ENCODE measurements around the gene EZR.
"Not testable (repeated sequence)": the region's sequence is repeated elsewhere in the genome, so short reads cannot be mapped to it uniquely, and the experiment has no call there.

The EZR gene

GRCh38 chr6:158825951-158826306, 6.8 kb upstream of the EZR start:
- DNase-seq (ENCODE audit: low read depth, low spot score), result no peak
- Histone ChIP-seq H3K9ac (ENCODE audit: insufficient read length, low read depth) (no peak overlapping the region), H3K27me3 (ENCODE audit: insufficient read depth, insufficient read length) (no peaks in the 10 kb centered on the region), H3K9me3 (ENCODE audit: insufficient read depth, low read length) (no peaks in the 10 kb centered on the region), H3K4me1 (ENCODE audit: insufficient read depth, insufficient read length) (peaks cover 2% of the 10 kb centered on the region), H3K4me3 (ENCODE audit: insufficient read length, low read depth) (no peak overlapping the region), H3K36me3 (ENCODE audit: insufficient read depth, insufficient read length, low read length) (no peaks in the 10 kb centered on the region)
- TF ChIP-seq ZNF274 (IDR thresholded peaks at IDR 0.05; ENCODE audit: low read depth, low read length), result no peak
- TF ChIP-seq SUZ12 (IDR thresholded peaks at IDR 0.05; ENCODE audit: extremely low read depth, insufficient read depth, insufficient read length), result no peak
- TF ChIP-seq YY1 (IDR thresholded peaks at IDR 0.05; ENCODE audit: insufficient read depth, insufficient read length), result no peak

GRCh38 chr6:158825038-158825950, 6.1 kb upstream of the EZR start:
- H3K9me3 ChIP-seq (ENCODE audit: insufficient read depth, low read length), result no peaks in the 10 kb centered on the region
- DNase-seq (ENCODE audit: low read depth, low spot score), result no peak
- no peaks in the 10 kb centered on the region for H3K36me3 ChIP-seq (ENCODE audit: insufficient read depth, insufficient read length, low read length)
- TF ChIP-seq YY1 (IDR thresholded peaks at IDR 0.05; ENCODE audit: insufficient read depth, insufficient read length), result no peak
- no peak for TF ChIP-seq SUZ12 (IDR thresholded peaks at IDR 0.05; ENCODE audit: extremely low read depth, insufficient read depth, insufficient read length)
- no peak for TF ChIP-seq ZNF274 (IDR thresholded peaks at IDR 0.05; ENCODE audit: low read depth, low read length)
- peaks cover 2% of the 10 kb centered on the region for H3K4me1 ChIP-seq (ENCODE audit: insufficient read depth, insufficient read length)
- H3K27me3 ChIP-seq (ENCODE audit: insufficient read depth, insufficient read length), result no peaks in the 10 kb centered on the region
- no peak overlapping the region for H3K4me3 ChIP-seq (ENCODE audit: insufficient read length, low read depth)
- H3K9ac ChIP-seq (ENCODE audit: insufficient read length, low read depth), result no peak overlapping the region

- not testable (repeated sequence) for H3K27me3 ChIP-seq (ENCODE audit: insufficient read depth, insufficient read length); DNase-seq (ENCODE audit: low read depth, low spot score); H3K36me3 ChIP-seq (ENCODE audit: insufficient read depth, insufficient read length, low read length); H3K4me1 ChIP-seq (ENCODE audit: insufficient read depth, insufficient read length); H3K9me3 ChIP-seq (ENCODE audit: insufficient read depth, low read length); H3K9ac ChIP-seq (ENCODE audit: insufficient read length, low read depth); H3K4me3 ChIP-seq (ENCODE audit: insufficient read length, low read depth)
Observed at GRCh38 chr6:158823616-158824015, 4.4 kb upstream of the EZR start.

GRCh38 chr6:158819977-158820622, 932 bp upstream of the EZR start:
- Histone ChIP-seq H3K36me3 (ENCODE audit: insufficient read depth, insufficient read length, low read length) (peaks cover 28% of the 10 kb centered on the region), H3K9me3 (ENCODE audit: insufficient read depth, low read length) (no peaks in the 10 kb centered on the region; the same call in 1 of the 2 replicates), H3K4me1 (ENCODE audit: insufficient read depth, insufficient read length) (peaks cover 2% of the 10 kb centered on the region), H3K9ac (ENCODE audit: insufficient read length, low read depth) (no peak overlapping the region), H3K4me3 (ENCODE audit: insufficient read length, low read depth) (no peak overlapping the region), H3K27me3 (ENCODE audit: insufficient read depth, insufficient read length) (no peaks in the 10 kb centered on the region)
- no peak for TF ChIP-seq ZNF274 (IDR thresholded peaks at IDR 0.05; ENCODE audit: low read depth, low read length)
- TF ChIP-seq YY1 (IDR thresholded peaks at IDR 0.05; ENCODE audit: insufficient read depth, insufficient read length), result no peak
- TF ChIP-seq SUZ12 (IDR thresholded peaks at IDR 0.05; ENCODE audit: extremely low read depth, insufficient read depth, insufficient read length), result no peak
- DNase-seq (ENCODE audit: low read depth, low spot score), result no peak

- peak overlapping the region; percentile 92 for H3K9ac ChIP-seq (ENCODE audit: insufficient read length, low read depth)
Observed at GRCh38 chr6:158818581-158819212, 471 bp downstream of the EZR start.

GRCh38 chr6:158817728-158818580, 1.2 kb downstream of the EZR start:
- Histone ChIP-seq H3K27me3 (ENCODE audit: insufficient read depth, insufficient read length) (no peaks in the 10 kb centered on the region), H3K4me3 (ENCODE audit: insufficient read length, low read depth) (peak overlapping the region; percentile 88), H3K9ac (ENCODE audit: insufficient read length, low read depth) (peak overlapping the region; percentile 91), H3K4me1 (ENCODE audit: insufficient read depth, insufficient read length) (peaks cover 11% of the 10 kb centered on the region), H3K36me3 (ENCODE audit: insufficient read depth, insufficient read length, low read length) (peaks cover 49% of the 10 kb centered on the region), H3K9me3 (ENCODE audit: insufficient read depth, low read length) (no peaks in the 10 kb centered on the region; the same call in 1 of the 2 replicates)
- DNase-seq (ENCODE audit: low read depth, low spot score), result peak; percentile 39
- TF ChIP-seq YY1 (IDR thresholded peaks at IDR 0.05; ENCODE audit: insufficient read depth, insufficient read length) (no peak), SUZ12 (IDR thresholded peaks at IDR 0.05; ENCODE audit: extremely low read depth, insufficient read depth, insufficient read length) (no peak), ZNF274 (IDR thresholded peaks at IDR 0.05; ENCODE audit: low read depth, low read length) (no peak)

More at GRCh38 chr6:158818581-158819212, 471 bp downstream of the EZR start:
- DNase-seq (ENCODE audit: low read depth, low spot score), result no peak
- Histone ChIP-seq H3K27me3 (ENCODE audit: insufficient read depth, insufficient read length) (no peaks in the 10 kb centered on the region), H3K4me1 (ENCODE audit: insufficient read depth, insufficient read length) (peaks cover 7% of the 10 kb centered on the region), H3K4me3 (ENCODE audit: insufficient read length, low read depth) (peak overlapping the region; percentile 88), H3K9me3 (ENCODE audit: insufficient read depth, low read length) (no peaks in the 10 kb centered on the region; the same call in 1 of the 2 replicates), H3K36me3 (ENCODE audit: insufficient read depth, insufficient read length, low read length) (peaks cover 42% of the 10 kb centered on the region)
- no peak for TF ChIP-seq YY1 (IDR thresholded peaks at IDR 0.05; ENCODE audit: insufficient read depth, insufficient read length)
- no peak for TF ChIP-seq ZNF274 (IDR thresholded peaks at IDR 0.05; ENCODE audit: low read depth, low read length)
- TF ChIP-seq SUZ12 (IDR thresholded peaks at IDR 0.05; ENCODE audit: extremely low read depth, insufficient read depth, insufficient read length), result no peak

All from NT2/D1 (cell line).